DND-41 (cell line): Measurements from ENCODE around the gene SYNE1.

Experiments
- ATAC-seq: fragments of 200-7000 bp; cut with Tn5 transposase; 3 replicates; pipeline ENCODE4 v1.9.1; 2021; ENCODE audit warnings: low read depth; ENCODE audit not compliant: insufficient read depth
- DNase-seq: peaks from one replicate; pipeline ENCODE4 v3.0.0-alpha.2; 2020
- H2AFZ ChIP-seq: 2 replicates; pipeline ENCODE4 v1.6.0; 2012; ENCODE audit warnings: low read depth, low read length
- H3K27ac ChIP-seq: 2 replicates; pipeline ENCODE4 v1.5.1; 2012; ENCODE audit warnings: low read length, inconsistent platforms
- H3K27me3 ChIP-seq: fragments of 200-600 bp; sonication (generic); 2 replicates; pipeline ENCODE4 v1.6.0; 2012; ENCODE audit warnings: low read length, mild to moderate bottlenecking, inconsistent platforms; ENCODE audit not compliant: insufficient read depth, poor library complexity
- H3K36me3 ChIP-seq: 2 replicates; pipeline ENCODE4 v1.5.1; 2012; ENCODE audit warnings: low read length, inconsistent platforms; ENCODE audit not compliant: insufficient read depth
- H3K4me1 ChIP-seq: 2 replicates; pipeline ENCODE4 v1.5.1; 2012; ENCODE audit warnings: mild to moderate bottlenecking, low read length; ENCODE audit not compliant: insufficient read depth
- H3K4me2 ChIP-seq: 2 replicates; pipeline ENCODE4 v1.6.0; 2012; ENCODE audit warnings: mild to moderate bottlenecking, moderate library complexity, low read length, inconsistent platforms; ENCODE audit not compliant: insufficient read depth
- H3K4me3 ChIP-seq, 2 experiments: fragments of 200-600 bp in 1 of 2; shearing (Covaris generic) in 1 of 2; 2 replicates each; pipeline ENCODE4 v1.5.1; 2012 to 2016; ENCODE audit warnings: inconsistent platforms in 2 of 2, low read length in 2 of 2, mild to moderate bottlenecking in 2 of 2, low read depth in 1 of 2, moderate library complexity in 1 of 2
- H3K79me2 ChIP-seq: 2 replicates; pipeline ENCODE4 v1.6.0; 2012; ENCODE audit warnings: low read length, inconsistent platforms; ENCODE audit not compliant: insufficient read depth
- H3K9ac ChIP-seq: 2 replicates; pipeline ENCODE4 v1.6.0; 2012; ENCODE audit warnings: low read depth, mild to moderate bottlenecking, inconsistent platforms, low read length, moderate library complexity
- H3K9me3 ChIP-seq: 2 replicates; pipeline ENCODE4 v1.5.1; 2012; ENCODE audit warnings: low read length, moderate library complexity, mild to moderate bottlenecking, inconsistent platforms; ENCODE audit not compliant: insufficient read depth, severe bottlenecking
- H4K20me1 ChIP-seq: 2 replicates; pipeline ENCODE4 v1.6.0; 2012; ENCODE audit warnings: low read length; ENCODE audit not compliant: insufficient read depth
- CTCF ChIP-seq: IDR thresholded peaks from 2 replicates; pipeline ENCODE4 v1.5.1; 2012; ENCODE audit warnings: borderline replicate concordance, low read length, moderate library complexity, mild to moderate bottlenecking; ENCODE audit not compliant: poor library complexity, severe bottlenecking; ENCODE audit errors: extremely low read depth
- EZH2 ChIP-seq: IDR thresholded peaks from 3 replicates; pipeline ENCODE4 v1.6.1; 2012; ENCODE audit warnings: borderline replicate concordance, low read depth, mild to moderate bottlenecking, moderate library complexity, low read length, inconsistent platforms; ENCODE audit not compliant: severe bottlenecking

The SYNE1 gene

GRCh38 chr6:152484806-152485205, 152.4 kb downstream of the SYNE1 start:
- no peak overlapping the region for H2AFZ ChIP-seq
- H3K4me3 ChIP-seq, result no peak overlapping the region
- H3K36me3 ChIP-seq, result no peaks in the 10 kb centered on the region
- no peaks in the 10 kb centered on the region for H3K79me2 ChIP-seq
- H3K9me3 ChIP-seq, result no peaks in the 10 kb centered on the region
- ATAC-seq (no peak), DNase-seq (no peak)
- no peaks in the 10 kb centered on the region for H3K4me1 ChIP-seq
- no peak overlapping the region for H3K27ac ChIP-seq
- H3K27me3 ChIP-seq, result no peaks in the 10 kb centered on the region
- H4K20me1 ChIP-seq, result no peaks in the 10 kb centered on the region
- no peak overlapping the region for H3K4me2 ChIP-seq
- no peak overlapping the region for H3K9ac ChIP-seq
- no peak for TF ChIP-seq CTCF
- TF ChIP-seq EZH2, result no peak

- no peak overlapping the region for H3K27ac ChIP-seq
- H3K4me1 ChIP-seq, result no peaks in the 10 kb centered on the region
Measured at GRCh38 chr6:152482289-152482688, 154.9 kb downstream of the SYNE1 start.

GRCh38 chr6:152478377-152479010, 158.7 kb downstream of the SYNE1 start:
- no peak for DNase-seq
- ATAC-seq, result no peak
- Histone ChIP-seq H3K4me3 (no peak overlapping the region), H3K27ac (no peak overlapping the region), H3K79me2 (no peaks in the 10 kb centered on the region), H3K4me2 (no peak overlapping the region), H3K27me3 (no peaks in the 10 kb centered on the region), H3K9me3 (no peaks in the 10 kb centered on the region), H3K36me3 (no peaks in the 10 kb centered on the region), H4K20me1 (no peaks in the 10 kb centered on the region), H3K4me1 (no peaks in the 10 kb centered on the region), H2AFZ (no peak overlapping the region), H3K9ac (no peak overlapping the region)
- TF ChIP-seq CTCF, result no peak
- TF ChIP-seq EZH2, result no peak

More at GRCh38 chr6:152482289-152482688, 154.9 kb downstream of the SYNE1 start:
- no peaks in the 10 kb centered on the region for H3K27me3 ChIP-seq
- H3K4me3 ChIP-seq, result no peak overlapping the region
- no peaks in the 10 kb centered on the region for H3K9me3 ChIP-seq
- no peaks in the 10 kb centered on the region for H3K36me3 ChIP-seq
- H3K9ac ChIP-seq, result no peak overlapping the region
- no peaks in the 10 kb centered on the region for H3K79me2 ChIP-seq
- no peak overlapping the region for H3K4me2 ChIP-seq
- TF ChIP-seq CTCF, result no peak
- no peak for TF ChIP-seq EZH2
- H2AFZ ChIP-seq, result no peak overlapping the region
- H4K20me1 ChIP-seq, result no peaks in the 10 kb centered on the region
- DNase-seq (no peak), ATAC-seq (no peak)
